BLaER1 treated with 17β-estradiol and CSF1 and Interleukin-3, amounts not matched to agents 10 nM and 100 nM (cell line): ENCODE measurements around the gene EMID1.

Source experiments
- H3K27ac ChIP-seq, 11 experiments: shearing (Covaris generic); formaldehyde crosslinking; 2 replicates each; pipeline ENCODE4 v1.8.1; 2022
- H3K27me3 ChIP-seq, 11 experiments: shearing (Covaris generic); formaldehyde crosslinking; 2 replicates each; pipeline ENCODE4 v1.8.1; 2022
- H3K36me3 ChIP-seq, 11 experiments: shearing (Covaris generic); formaldehyde crosslinking; 2 replicates each; pipeline ENCODE4 v1.8.1; 2022
- H3K4me1 ChIP-seq, 10 experiments: shearing (Covaris generic); formaldehyde crosslinking; 2 replicates each; pipeline ENCODE4 v1.8.1; 2022
- H3K4me2 ChIP-seq, 11 experiments: shearing (Covaris generic); formaldehyde crosslinking; 2 replicates each; pipeline ENCODE4 v1.8.1; 2022
- H3K4me3 ChIP-seq, 10 experiments: shearing (Covaris generic); formaldehyde crosslinking; 2 replicates each; pipeline ENCODE4 v1.8.1; 2022
- H3K9ac ChIP-seq, 11 experiments: shearing (Covaris generic); formaldehyde crosslinking; 2 replicates each; pipeline ENCODE4 v1.8.1; 2022
- H3K9me3 ChIP-seq, 11 experiments: shearing (Covaris generic); formaldehyde crosslinking; replicated peaks in 1 of 11; 2 replicates each; pipeline ENCODE4 v1.8.1; 2022
- H4K20me1 ChIP-seq, 11 experiments: shearing (Covaris generic); formaldehyde crosslinking; 2 replicates each; pipeline ENCODE4 v1.8.1; 2022
- Cebpa-rat ChIP-seq, 11 experiments: shearing (Covaris generic); IDR thresholded peaks; 2 replicates each; pipeline ENCODE4 v1.8.1; 2022

The EMID1 gene

GRCh38 chr22:29198240-29198639 is 7.5 kb upstream of the EMID1 start:
- H3K9ac ChIP-seq: no peak overlapping the region
- TF ChIP-seq Cebpa-rat (IDR thresholded peaks at IDR 0.05): no peak
- H3K9me3 ChIP-seq: peaks cover 0 to 3% (median 0%) of the 10 kb centered on the region in 11 experiments; a peak in 2 of 22 replicates
- H3K27ac ChIP-seq: no peak overlapping the region
- no peak overlapping the region for H3K4me2 ChIP-seq
- peaks cover 18 to 43% (median 32%) of the 10 kb centered on the region in 10 experiments for H3K4me1 ChIP-seq
- no peaks in the 10 kb centered on the region for H3K36me3 ChIP-seq
- peaks cover 35 to 74% (median 60%) of the 10 kb centered on the region in 11 experiments for H3K27me3 ChIP-seq
- no peak overlapping the region for H3K4me3 ChIP-seq
- H4K20me1 ChIP-seq: peaks cover 0 to 42% (median 20%) of the 10 kb centered on the region in 11 experiments; a peak in 14 of 22 replicates

- Histone ChIP-seq H3K4me3 (no peak overlapping the region), H4K20me1 (peaks cover 0 to 58% (median 36%) of the 10 kb centered on the region in 11 experiments; a peak in 18 of 22 replicates), H3K9ac (no peak overlapping the region), H3K27ac (no peak overlapping the region), H3K4me1 (peaks cover 31 to 59% (median 48%) of the 10 kb centered on the region in 10 experiments), H3K4me2 (peak overlapping the region in 9 of 11 experiments; percentile 9 to 51 (median 24); a peak in 13 of 22 replicates), H3K36me3 (no peaks in the 10 kb centered on the region), H3K27me3 (peaks cover 51 to 90% (median 76%) of the 10 kb centered on the region in 11 experiments), H3K9me3 (no peaks in the 10 kb centered on the region)
- TF ChIP-seq Cebpa-rat (IDR thresholded peaks at IDR 0.05): no peak
These were observed 5.8 kb upstream of the EMID1 start for GRCh38 chr22:29199702-29200400.

- H3K9ac ChIP-seq: no peak overlapping the region
- no peak overlapping the region for H3K27ac ChIP-seq
- no peak for TF ChIP-seq Cebpa-rat (IDR thresholded peaks at IDR 0.05)
- H3K9me3 ChIP-seq: no peaks in the 10 kb centered on the region
- no peak overlapping the region for H3K4me2 ChIP-seq
- no peak overlapping the region for H3K4me3 ChIP-seq
- H4K20me1 ChIP-seq: peaks cover 0 to 63% (median 44%) of the 10 kb centered on the region in 11 experiments; a peak in 18 of 22 replicates
- no peaks in the 10 kb centered on the region for H3K36me3 ChIP-seq
- peaks cover 33 to 61% (median 52%) of the 10 kb centered on the region in 10 experiments for H3K4me1 ChIP-seq
- peaks cover 58 to 93% (median 80%) of the 10 kb centered on the region in 11 experiments for H3K27me3 ChIP-seq
These were observed 4.8 kb upstream of the EMID1 start for GRCh38 chr22:29200901-29201300.

- Histone ChIP-seq H3K27ac (peak overlapping the region in 5 of 11 experiments; percentile 50 to 66 (median 56); a peak in 5 of 22 replicates), H4K20me1 (peaks cover 0 to 71% (median 53%) of the 10 kb centered on the region in 11 experiments; a peak in 18 of 22 replicates), H3K4me1 (peaks cover 38 to 66% (median 59%) of the 10 kb centered on the region in 10 experiments), H3K9ac (peak overlapping the region in 6 of 11 experiments; percentile 14 to 56 (median 42); a peak in 5 of 22 replicates), H3K4me3 (peak overlapping the region in 6 of 10 experiments; percentile 1 to 53 (median 18); a peak in 4 of 20 replicates), H3K27me3 (peaks cover 67 to 93% (median 86%) of the 10 kb centered on the region in 11 experiments), H3K4me2 (peak overlapping the region; percentile 58 to 97 (median 85)), H3K9me3 (no peaks in the 10 kb centered on the region), H3K36me3 (no peaks in the 10 kb centered on the region)
- no peak for TF ChIP-seq Cebpa-rat (IDR thresholded peaks at IDR 0.05)
These were observed 3.9 kb upstream of the EMID1 start for GRCh38 chr22:29201782-29202181.

- peak overlapping the region in 8 of 11 experiments; percentile 14 to 56 (median 46); a peak in 14 of 22 replicates for H3K9ac ChIP-seq
- H4K20me1 ChIP-seq: peaks cover 0 to 79% (median 60%) of the 10 kb centered on the region in 11 experiments; a peak in 18 of 22 replicates
- no peak for TF ChIP-seq Cebpa-rat (IDR thresholded peaks at IDR 0.05)
- H3K9me3 ChIP-seq: no peaks in the 10 kb centered on the region
- H3K27me3 ChIP-seq: peaks cover 74 to 94% (median 87%) of the 10 kb centered on the region in 11 experiments
- H3K4me1 ChIP-seq: peaks cover 38 to 67% (median 59%) of the 10 kb centered on the region in 10 experiments
- H3K27ac ChIP-seq: peak overlapping the region in 9 of 11 experiments; percentile 25 to 66 (median 51); a peak in 17 of 22 replicates
- no peaks in the 10 kb centered on the region for H3K36me3 ChIP-seq
- H3K4me2 ChIP-seq: peak overlapping the region; percentile 58 to 97 (median 85)
- peak overlapping the region in 7 of 10 experiments; percentile 1 to 53 (median 20); a peak in 9 of 20 replicates for H3K4me3 ChIP-seq
These were observed 3.2 kb upstream of the EMID1 start for GRCh38 chr22:29202212-29203192.

GRCh38 chr22:29203488-29204454 is 1.9 kb upstream of the EMID1 start:
- H3K4me2 ChIP-seq: peak overlapping the region; percentile 58 to 97 (median 85); a peak in 20 of 22 replicates
- H3K9ac ChIP-seq: peak overlapping the region in 1 of 11 experiments; percentile 4; a peak in 1 of 22 replicates
- H3K27ac ChIP-seq: no peak overlapping the region; a peak in 2 of 22 replicates
- no peaks in the 10 kb centered on the region for H3K36me3 ChIP-seq
- peaks cover 86 to 98% (median 91%) of the 10 kb centered on the region in 11 experiments for H3K27me3 ChIP-seq
- TF ChIP-seq Cebpa-rat (IDR thresholded peaks at IDR 0.05): no peak
- H3K9me3 ChIP-seq: no peaks in the 10 kb centered on the region
- peaks cover 0 to 91% (median 72%) of the 10 kb centered on the region in 11 experiments; a peak in 18 of 22 replicates for H4K20me1 ChIP-seq
- peaks cover 46 to 80% (median 69%) of the 10 kb centered on the region in 10 experiments for H3K4me1 ChIP-seq
- H3K4me3 ChIP-seq: no peak overlapping the region

GRCh38 chr22:29204455-29205183 is 1.1 kb upstream of the EMID1 start:
- Histone ChIP-seq H3K27me3 (peaks cover 91 to 99% (median 94%) of the 10 kb centered on the region in 11 experiments), H3K36me3 (no peaks in the 10 kb centered on the region), H3K27ac (no peak overlapping the region), H3K9me3 (no peaks in the 10 kb centered on the region), H4K20me1 (peaks cover 0 to 98% (median 81%) of the 10 kb centered on the region in 11 experiments; a peak in 18 of 22 replicates), H3K4me3 (no peak overlapping the region), H3K4me1 (peaks cover 53 to 83% (median 72%) of the 10 kb centered on the region in 10 experiments), H3K4me2 (peak overlapping the region in 9 of 11 experiments; percentile 15 to 97 (median 89); a peak in 14 of 22 replicates), H3K9ac (no peak overlapping the region)
- no peak for TF ChIP-seq Cebpa-rat (IDR thresholded peaks at IDR 0.05)
